HepG2 (cell line): ENCODE data around the gene CARMIL1. TPM values are rescaled to one million over a fixed set of nuclear protein-coding genes. Genes with fewer than 3 reads are reported as not detected.

Source experiments
- AHDC1 ChIP-seq: sonication (generic); formaldehyde crosslinking; IDR thresholded peaks from 2 replicates; pipeline ENCODE4 v1.5.1; 2020; ENCODE audit warnings: mild to moderate bottlenecking, missing genetic modification reagents, borderline replicate concordance
- FOXP4 ChIP-seq: sonication (generic); formaldehyde crosslinking; IDR thresholded peaks from 2 replicates; pipeline ENCODE4 v1.4.0; 2020; ENCODE audit warnings: missing genetic modification reagents
- GABPA ChIP-seq, 2 experiments: IDR thresholded peaks; 2 replicates each; pipeline ENCODE4 v1.6.1; 2011 to 2016; ENCODE audit warnings: low read depth in 2 of 2, low read length in 1 of 2, missing biosample characterization in 1 of 2, missing genetic modification characterization in 1 of 2
- HMGXB4 ChIP-seq, 2 experiments: sonication (generic) in 1 of 2; formaldehyde crosslinking in 1 of 2; IDR thresholded peaks; 2 replicates each; pipeline versions ENCODE4 v1.4.0 to v1.6.1; 2018 to 2020; ENCODE audit warnings: missing genetic modification reagents in 2 of 2, borderline replicate concordance in 1 of 2, low read depth in 1 of 2, mild to moderate bottlenecking in 1 of 2, missing biosample characterization in 1 of 2
- KLF6 ChIP-seq: IDR thresholded peaks from 2 replicates; pipeline ENCODE4 v1.8.0; 2016; ENCODE audit warnings: missing biosample characterization, missing genetic modification reagents
- MNT ChIP-seq: fragments of 450-650 bp; IDR thresholded peaks from 2 replicates; pipeline ENCODE4 v1.6.1; 2016
- SALL2 ChIP-seq: sonication (generic); formaldehyde crosslinking; IDR thresholded peaks from 2 replicates; pipeline ENCODE4 v1.8.1; 2023; ENCODE audit warnings: mild to moderate bottlenecking, missing genetic modification reagents, inconsistent platforms
- TERF1 ChIP-seq: sonication (generic); formaldehyde crosslinking; IDR thresholded peaks from 2 replicates; pipeline ENCODE4 v1.8.0; 2022; ENCODE audit warnings: mild to moderate bottlenecking, missing genetic modification reagents, moderate library complexity
- YY1 ChIP-seq: IDR thresholded peaks from 2 replicates; pipeline ENCODE4 v1.6.1; 2011; ENCODE audit warnings: low read length, low read depth, moderate library complexity, mild to moderate bottlenecking; ENCODE audit not compliant: insufficient read depth, insufficient replicate concordance
- ZNF30 ChIP-seq: sonication (generic); formaldehyde crosslinking; IDR thresholded peaks from 2 replicates; pipeline ENCODE4 v1.5.0; 2020; ENCODE audit warnings: mild to moderate bottlenecking, missing genetic modification reagents
- polyA plus RNA-seq, 8 experiments: library from polyadenylated mRNA; depleted of rRNA in 3 of 8; stranded (reverse) in 7 of 8; unstranded in 1 of 8; fragments of >200 nt; fragmentation: Illumina TruSeq in 4 of 8; extraction: Trizol in 4 of 8; gene quantifications; 2 replicates each; pipeline versions ENCODE4 v1.2.1 to v1.2.3, GENCODE V29; 2011 to 2016; ENCODE audit warnings: low read depth in 4 of 8, missing spikeins in 1 of 8, mixed read lengths in 1 of 8; ENCODE audit not compliant: insufficient read depth in 1 of 8
- total RNA-seq, 5 experiments: library from RNA; depleted of rRNA; stranded (reverse); fragments of >200 nt; fragmentation: Illumina TruSeq; extraction: Trizol; gene quantifications; 2 replicates each; pipeline ENCODE4 v1.2.3, GENCODE V29; 2016; ENCODE audit warnings: low read depth in 1 of 5

CARMIL1 gene
- total and polyA plus RNA-seq, 2 of the 13 experiments (the other 11 are each of a cell fraction or from before 2014, with no cell fraction given): 1.8 to 2.6 TPM

GRCh38 chr6:25278914-25279747 is at the start of gene CARMIL1 (continued):
- TF ChIP-seq FOXP4: 0 out of 2 replicates have a peak, but pooled peaks have one; percentile 27
- no peak for TF ChIP-seq AHDC1 (CRISPR knock-in tag)
- 0 out of 2 replicates have a peak, but pooled peaks have one; percentile 89 for TF ChIP-seq SALL2
- no peak for TF ChIP-seq GABPA (IDR thresholded peaks at IDR 0.05; ENCODE audit: low read depth, low read length)
- TF ChIP-seq GABPA (CRISPR knock-in tag; IDR thresholded peaks at IDR 0.05; ENCODE audit: low read depth): no peak
- no peak for TF ChIP-seq MNT
- peak; percentile 80 to 88 for TF ChIP-seq HMGXB4 (CRISPR knock-in tag; IDR thresholded peaks at IDR 0.05; ENCODE audit: borderline replicate concordance in 1 of 2, low read depth in 1 of 2)
- no peak for TF ChIP-seq YY1
- TF ChIP-seq ZNF30 (CRISPR knock-in tag): no peak
- TF ChIP-seq TERF1: no peak
- 0 out of 2 replicates have a peak, but pooled peaks have one; percentile 19 for TF ChIP-seq KLF6 (CRISPR knock-in tag)
